Measurements from ENCODE around the gene KCNG4.

DNA sequence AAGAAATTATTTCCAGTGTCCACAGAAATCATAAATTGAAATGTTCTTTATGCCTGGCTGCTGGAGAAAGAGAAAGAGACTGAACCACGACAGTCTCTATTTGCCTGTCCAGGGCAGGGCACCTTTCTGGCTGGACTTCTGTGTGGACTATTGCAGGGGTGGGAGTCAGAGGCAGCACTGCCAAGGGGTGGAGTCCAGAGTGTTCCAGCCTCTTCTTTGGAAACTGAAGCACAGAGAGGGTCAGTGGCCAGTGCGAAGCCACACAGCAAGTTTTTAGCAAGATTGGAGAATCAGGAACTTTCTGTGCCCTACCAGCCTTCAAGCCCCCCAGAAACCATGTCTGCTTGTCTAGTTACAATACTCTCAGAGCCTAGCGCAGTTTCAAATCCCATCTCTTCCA, 15.3 kb downstream of the KCNG4 start:
- no peak for TF ChIP-seq RAD21 (IDR thresholded peaks at IDR 0.05 in 1 of 2, conservative IDR thresholded peaks at IDR 0.05 in 1 of 2; ENCODE audit: low read depth in 2 of 2, low read length in 2 of 2)
- no peak for TF ChIP-seq EZH2 (IDR thresholded peaks at IDR 0.05; ENCODE audit: low read depth, low read length, severe bottlenecking)
- TF ChIP-seq, protein P1, sequence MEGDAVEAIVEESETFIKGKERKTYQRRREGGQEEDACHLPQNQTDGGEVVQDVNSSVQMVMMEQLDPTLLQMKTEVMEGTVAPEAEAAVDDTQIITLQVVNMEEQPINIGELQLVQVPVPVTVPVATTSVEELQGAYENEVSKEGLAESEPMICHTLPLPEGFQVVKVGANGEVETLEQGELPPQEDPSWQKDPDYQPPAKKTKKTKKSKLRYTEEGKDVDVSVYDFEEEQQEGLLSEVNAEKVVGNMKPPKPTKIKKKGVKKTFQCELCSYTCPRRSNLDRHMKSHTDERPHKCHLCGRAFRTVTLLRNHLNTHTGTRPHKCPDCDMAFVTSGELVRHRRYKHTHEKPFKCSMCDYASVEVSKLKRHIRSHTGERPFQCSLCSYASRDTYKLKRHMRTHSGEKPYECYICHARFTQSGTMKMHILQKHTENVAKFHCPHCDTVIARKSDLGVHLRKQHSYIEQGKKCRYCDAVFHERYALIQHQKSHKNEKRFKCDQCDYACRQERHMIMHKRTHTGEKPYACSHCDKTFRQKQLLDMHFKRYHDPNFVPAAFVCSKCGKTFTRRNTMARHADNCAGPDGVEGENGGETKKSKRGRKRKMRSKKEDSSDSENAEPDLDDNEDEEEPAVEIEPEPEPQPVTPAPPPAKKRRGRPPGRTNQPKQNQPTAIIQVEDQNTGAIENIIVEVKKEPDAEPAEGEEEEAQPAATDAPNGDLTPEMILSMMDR (IDR thresholded peaks at IDR 0.05; ENCODE audit: control extremely low read depth in 1 of 3, insufficient read depth in 1 of 3, low read depth in 1 of 3, low read length in 3 of 3), result no peak
- no peak for TF ChIP-seq TCF12 (IDR thresholded peaks at IDR 0.05; ENCODE audit: low read depth, low read length)
- no peak for TF ChIP-seq MAFK (IDR thresholded peaks at IDR 0.05; ENCODE audit: low read depth, low read length)

All from H1 (cell line).